GM19025 (cell line): Measurements from ENCODE around the gene DGKG.

Experiments
- ATAC-seq: cut with Tn5 transposase; IDR thresholded peaks from one replicate; pipeline ENCODE4 v1.9.1; 2021; ENCODE audit warnings: mild to moderate bottlenecking, low read depth, moderate library complexity; ENCODE audit not compliant: unreplicated experiment

The DGKG gene

GRCh38 chr3:186248850-186249249, 113.2 kb downstream of the DGKG start:
- ATAC-seq, result no peak

GRCh38 chr3:186247821-186248814, 113.9 kb downstream of the DGKG start:
- no peak for ATAC-seq

GRCh38 chr3:186246941-186247340, 115.1 kb downstream of the DGKG start:
- ATAC-seq, result no peak

GRCh38 chr3:186244016-186244415, 118.0 kb downstream of the DGKG start:
- no peak for ATAC-seq

- peak; percentile 79 for ATAC-seq
Observed at GRCh38 chr3:186241910-186242821, 119.9 kb downstream of the DGKG start.

GRCh38 chr3:186239321-186239720, 122.7 kb downstream of the DGKG start:
- ATAC-seq, result no peak

- no peak for ATAC-seq
Observed at GRCh38 chr3:186237915-186238314, 124.1 kb downstream of the DGKG start.

GRCh38 chr3:186236357-186237020, 125.5 kb downstream of the DGKG start:
- ATAC-seq, result no peak

- ATAC-seq, result peak; percentile 82
Observed at GRCh38 chr3:186235554-186235953, 126.5 kb downstream of the DGKG start.

GRCh38 chr3:186234152-186234551, 127.9 kb downstream of the DGKG start:
- no peak for ATAC-seq

GRCh38 chr3:186226482-186226881, 135.6 kb downstream of the DGKG start:
- no peak for ATAC-seq

- ATAC-seq, result peak; percentile 70
Observed at GRCh38 chr3:186225603-186226002, 136.4 kb downstream of the DGKG start.

GRCh38 chr3:186224041-186224610, 137.9 kb downstream of the DGKG start:
- no peak for ATAC-seq

- no peak for ATAC-seq
Observed at GRCh38 chr3:186223476-186223875, 138.6 kb downstream of the DGKG start.

- no peak for ATAC-seq
Observed at GRCh38 chr3:186221760-186222378, 140.2 kb downstream of the DGKG start.

- ATAC-seq, result no peak
Observed at GRCh38 chr3:186220911-186221645, 141.0 kb downstream of the DGKG start.

- no peak for ATAC-seq
Observed at GRCh38 chr3:186220365-186220764, 141.7 kb downstream of the DGKG start.

- no peak for ATAC-seq
Observed at GRCh38 chr3:186219211-186219638, 142.8 kb downstream of the DGKG start.

- no peak for ATAC-seq
Observed at GRCh38 chr3:186218421-186218820, 143.6 kb downstream of the DGKG start.
